H1 (cell line): ENCODE measurements around the gene SECISBP2L. TPM values are rescaled to one million over a fixed set of nuclear protein-coding genes. Genes with fewer than 3 reads are reported as not detected.

Source experiments
- ASH2L ChIP-seq: fragments of 200-600, 300-600 bp; sonication (generic); IDR thresholded peaks from one replicate; pipeline ENCODE4 v1.7.1; 2017; ENCODE audit warnings: low read length
- CBX8 ChIP-seq: fragments of 300-800, 300-1000 bp; sonication (generic); IDR thresholded peaks from 2 replicates; pipeline ENCODE4 v1.7.1; 2016; ENCODE audit warnings: low read depth, low read length, borderline replicate concordance
- CHD7 ChIP-seq: fragments of 300-600 bp; sonication (generic); IDR thresholded peaks from 2 replicates; pipeline ENCODE4 v1.7.1; 2012; ENCODE audit warnings: low read length, moderate library complexity, mild to moderate bottlenecking, inconsistent platforms; ENCODE audit not compliant: insufficient replicate concordance
- CTCF ChIP-seq, 3 experiments: IDR thresholded peaks; 1 replicate in 2 of 3; 2 replicates in 1 of 3; pipeline versions ENCODE4 v1.5.1 to v1.6.1; 2011; ENCODE audit warnings: low read length in 3 of 3, mild to moderate bottlenecking in 3 of 3, inconsistent platforms in 2 of 3, low read depth in 1 of 3, moderate library complexity in 1 of 3; ENCODE audit not compliant: insufficient read depth in 1 of 3; ENCODE audit errors: control extremely low read depth in 1 of 3
- NANOG ChIP-seq: IDR thresholded peaks from 2 replicates; pipeline ENCODE4 v1.6.1; 2011; ENCODE audit warnings: low read length, low read depth, mild to moderate bottlenecking, inconsistent platforms; ENCODE audit not compliant: insufficient read depth, poor library complexity, severe bottlenecking
- PHF8 ChIP-seq: fragments of 200-600 bp; sonication (generic); conservative IDR thresholded peaks from 2 replicates; pipeline ENCODE4 v1.7.1; 2012; ENCODE audit warnings: low read depth, mild to moderate bottlenecking, inconsistent platforms, low read length, moderate library complexity
- polyA plus RNA-seq, 7 experiments: library from polyadenylated mRNA; depleted of rRNA in 3 of 7; stranded (reverse) in 5 of 7; unstranded in 2 of 7; fragments of >200 nt in 5 of 7; fragments of 200-250 nt in 2 of 7; gene quantifications; 1 replicate in 5 of 7; 2 replicates in 1 of 7; 4 replicates in 1 of 7; pipeline versions ENCODE4 v1.2.1 to v1.2.3, GENCODE V29; 2011 to 2013; ENCODE audit warnings: missing spikeins in 2 of 7, mixed read lengths in 2 of 7
- total RNA-seq: library from RNA; stranded (reverse); fragmentation: NEBNext Ultra II Directional; extraction: Animal tissue kit (Norgen Biotek cat#: 25700); gene quantifications from 2 replicates; pipeline ENCODE4 v1.2.1, GENCODE V29; 2021
- TF ChIP-seq, protein P1 (sequence below): IDR thresholded peaks from 2 replicates; pipeline ENCODE4 v1.6.1; 2012; ENCODE audit warnings: low read length, inconsistent platforms

SECISBP2L gene
- total and polyA plus RNA-seq, 2 of the 8 experiments (the other 6 are each of a cell fraction or from before 2014, with no cell fraction given), result 7.6 to 22.8 TPM

- TF ChIP-seq CHD7 (no peak), NANOG (no peak), CTCF (IDR thresholded peaks at IDR 0.05; ENCODE audit: control extremely low read depth in 1 of 3, insufficient read depth in 1 of 3, low read depth in 1 of 3, low read length in 3 of 3) (peak; percentile 21 to 51 (median 51)), ASH2L (no peak), CBX8 (no peak), PHF8 (no peak)
- TF ChIP-seq, protein P1, sequence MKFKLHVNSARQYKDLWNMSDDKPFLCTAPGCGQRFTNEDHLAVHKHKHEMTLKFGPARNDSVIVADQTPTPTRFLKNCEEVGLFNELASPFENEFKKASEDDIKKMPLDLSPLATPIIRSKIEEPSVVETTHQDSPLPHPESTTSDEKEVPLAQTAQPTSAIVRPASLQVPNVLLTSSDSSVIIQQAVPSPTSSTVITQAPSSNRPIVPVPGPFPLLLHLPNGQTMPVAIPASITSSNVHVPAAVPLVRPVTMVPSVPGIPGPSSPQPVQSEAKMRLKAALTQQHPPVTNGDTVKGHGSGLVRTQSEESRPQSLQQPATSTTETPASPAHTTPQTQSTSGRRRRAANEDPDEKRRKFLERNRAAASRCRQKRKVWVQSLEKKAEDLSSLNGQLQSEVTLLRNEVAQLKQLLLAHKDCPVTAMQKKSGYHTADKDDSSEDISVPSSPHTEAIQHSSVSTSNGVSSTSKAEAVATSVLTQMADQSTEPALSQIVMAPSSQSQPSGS, result no peak
These were observed 80.3 kb downstream of the SECISBP2L start (continued) for GRCh38 chr15:48965972-48966371.
